Measurements from ENCODE around the gene B4GALT2. TPM values are rescaled to one million over a fixed set of nuclear protein-coding genes. Genes with fewer than 3 reads are reported as not detected.

Gene B4GALT2
- total and polyA plus RNA-seq, 9 of the 15 experiments (the other 6 are each of a cell fraction or from before 2014, with no cell fraction given) = 1.3 to 86.8 (median 43.8) TPM

- TF ChIP-seq, protein P1, sequence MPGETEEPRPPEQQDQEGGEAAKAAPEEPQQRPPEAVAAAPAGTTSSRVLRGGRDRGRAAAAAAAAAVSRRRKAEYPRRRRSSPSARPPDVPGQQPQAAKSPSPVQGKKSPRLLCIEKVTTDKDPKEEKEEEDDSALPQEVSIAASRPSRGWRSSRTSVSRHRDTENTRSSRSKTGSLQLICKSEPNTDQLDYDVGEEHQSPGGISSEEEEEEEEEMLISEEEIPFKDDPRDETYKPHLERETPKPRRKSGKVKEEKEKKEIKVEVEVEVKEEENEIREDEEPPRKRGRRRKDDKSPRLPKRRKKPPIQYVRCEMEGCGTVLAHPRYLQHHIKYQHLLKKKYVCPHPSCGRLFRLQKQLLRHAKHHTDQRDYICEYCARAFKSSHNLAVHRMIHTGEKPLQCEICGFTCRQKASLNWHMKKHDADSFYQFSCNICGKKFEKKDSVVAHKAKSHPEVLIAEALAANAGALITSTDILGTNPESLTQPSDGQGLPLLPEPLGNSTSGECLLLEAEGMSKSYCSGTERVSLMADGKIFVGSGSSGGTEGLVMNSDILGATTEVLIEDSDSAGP (CRISPR knock-in tag; IDR thresholded peaks at IDR 0.05) = 0 out of 2 replicates have a peak, but pooled peaks have one; percentile 26
- TF ChIP-seq SP2 (IDR thresholded peaks at IDR 0.05; ENCODE audit: extremely low read depth, low read depth, low read length, poor library complexity, severe bottlenecking) (peak; percentile 69), HDAC1 (IDR thresholded peaks at IDR 0.05) (peak; percentile 91 to 100), POLR2AphosphoS5 (IDR thresholded peaks at IDR 0.05; ENCODE audit: control insufficient read depth, insufficient read depth, low read depth, low read length) (peak; percentile 51; the same call in 1 of the 2 replicates), HNRNPLL (IDR thresholded peaks at IDR 0.05; ENCODE audit: low read depth, low read length, poor library complexity, severe bottlenecking) (peak; percentile 30), MTA2 (IDR thresholded peaks at IDR 0.05; ENCODE audit: low read depth) (0 out of 2 replicates have a peak, but pooled peaks have one; percentile 27), ZBTB17 (CRISPR knock-in tag; IDR thresholded peaks at IDR 0.05) (0 out of 2 replicates have a peak, but pooled peaks have one; percentile 55), EP400 (IDR thresholded peaks at IDR 0.05) (peak; percentile 94), NCOA2 (IDR thresholded peaks at IDR 0.05; ENCODE audit: partially characterized antibody in 2 of 2) (no peak), ZNF212 (CRISPR knock-in tag; IDR thresholded peaks at IDR 0.05) (peak; percentile 70; the same call in 1 of the 2 replicates), FOXA3 (CRISPR knock-in tag; conservative IDR thresholded peaks at IDR 0.05 in 1 of 2, IDR thresholded peaks at IDR 0.05 in 1 of 2) (peak in 1 of 2 experiments; percentile 77; a peak in 1 of 4 replicates), TEAD4 (IDR thresholded peaks at IDR 0.05; ENCODE audit: low read length) (no peak), TEAD4 (CRISPR knock-in tag; IDR thresholded peaks at IDR 0.05; ENCODE audit: borderline replicate concordance) (0 out of 2 replicates have a peak, but pooled peaks have one; percentile 55), SUPT5H (IDR thresholded peaks at IDR 0.05) (peak; percentile 62; the same call in 1 of the 2 replicates), NFYB (IDR thresholded peaks at IDR 0.05; ENCODE audit: extremely low read depth, insufficient read length) (peak; percentile 91), MTF1 (CRISPR knock-in tag; IDR thresholded peaks at IDR 0.05; ENCODE audit: borderline replicate concordance) (no peak), PHF8 (IDR thresholded peaks at IDR 0.05; ENCODE audit: borderline replicate concordance, low read length) (peak; percentile 83; the same call in 1 of the 2 replicates), MAZ (CRISPR knock-in tag; conservative IDR thresholded peaks at IDR 0.05 in 1 of 2, IDR thresholded peaks at IDR 0.05 in 1 of 2) (peak; percentile 31 to 57; a peak in 1 of 4 replicates), HDAC2 (IDR thresholded peaks at IDR 0.05) (peak; percentile 99), NR2C2 (CRISPR knock-in tag; IDR thresholded peaks at IDR 0.05) (peak; percentile 95), NR2C2 (tag; IDR thresholded peaks at IDR 0.05) (peak; percentile 99)
- TF ChIP-seq, protein P2, sequence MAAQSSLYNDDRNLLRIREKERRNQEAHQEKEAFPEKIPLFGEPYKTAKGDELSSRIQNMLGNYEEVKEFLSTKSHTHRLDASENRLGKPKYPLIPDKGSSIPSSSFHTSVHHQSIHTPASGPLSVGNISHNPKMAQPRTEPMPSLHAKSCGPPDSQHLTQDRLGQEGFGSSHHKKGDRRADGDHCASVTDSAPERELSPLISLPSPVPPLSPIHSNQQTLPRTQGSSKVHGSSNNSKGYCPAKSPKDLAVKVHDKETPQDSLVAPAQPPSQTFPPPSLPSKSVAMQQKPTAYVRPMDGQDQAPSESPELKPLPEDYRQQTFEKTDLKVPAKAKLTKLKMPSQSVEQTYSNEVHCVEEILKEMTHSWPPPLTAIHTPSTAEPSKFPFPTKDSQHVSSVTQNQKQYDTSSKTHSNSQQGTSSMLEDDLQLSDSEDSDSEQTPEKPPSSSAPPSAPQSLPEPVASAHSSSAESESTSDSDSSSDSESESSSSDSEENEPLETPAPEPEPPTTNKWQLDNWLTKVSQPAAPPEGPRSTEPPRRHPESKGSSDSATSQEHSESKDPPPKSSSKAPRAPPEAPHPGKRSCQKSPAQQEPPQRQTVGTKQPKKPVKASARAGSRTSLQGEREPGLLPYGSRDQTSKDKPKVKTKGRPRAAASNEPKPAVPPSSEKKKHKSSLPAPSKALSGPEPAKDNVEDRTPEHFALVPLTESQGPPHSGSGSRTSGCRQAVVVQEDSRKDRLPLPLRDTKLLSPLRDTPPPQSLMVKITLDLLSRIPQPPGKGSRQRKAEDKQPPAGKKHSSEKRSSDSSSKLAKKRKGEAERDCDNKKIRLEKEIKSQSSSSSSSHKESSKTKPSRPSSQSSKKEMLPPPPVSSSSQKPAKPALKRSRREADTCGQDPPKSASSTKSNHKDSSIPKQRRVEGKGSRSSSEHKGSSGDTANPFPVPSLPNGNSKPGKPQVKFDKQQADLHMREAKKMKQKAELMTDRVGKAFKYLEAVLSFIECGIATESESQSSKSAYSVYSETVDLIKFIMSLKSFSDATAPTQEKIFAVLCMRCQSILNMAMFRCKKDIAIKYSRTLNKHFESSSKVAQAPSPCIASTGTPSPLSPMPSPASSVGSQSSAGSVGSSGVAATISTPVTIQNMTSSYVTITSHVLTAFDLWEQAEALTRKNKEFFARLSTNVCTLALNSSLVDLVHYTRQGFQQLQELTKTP (IDR thresholded peaks at IDR 0.05; ENCODE audit: low read depth in 1 of 2, partially characterized antibody in 2 of 2) = peak; percentile 17 to 87
Measured at GRCh38 chr1:43969746-43970466, 9.1 kb upstream of the B4GALT2 start, which contains the start of gene DPH2 (continued).

Measured in K562 (cell line).